GM15510 (cell line): ENCODE data around the gene GABRG3.

Source experiments
- POLR2A ChIP-seq: IDR thresholded peaks from 3 replicates; pipeline ENCODE4 v1.6.1; 2011; ENCODE audit warnings: borderline replicate concordance; ENCODE audit not compliant: insufficient read length; ENCODE audit errors: extremely low read depth

GABRG3 gene

DNA sequence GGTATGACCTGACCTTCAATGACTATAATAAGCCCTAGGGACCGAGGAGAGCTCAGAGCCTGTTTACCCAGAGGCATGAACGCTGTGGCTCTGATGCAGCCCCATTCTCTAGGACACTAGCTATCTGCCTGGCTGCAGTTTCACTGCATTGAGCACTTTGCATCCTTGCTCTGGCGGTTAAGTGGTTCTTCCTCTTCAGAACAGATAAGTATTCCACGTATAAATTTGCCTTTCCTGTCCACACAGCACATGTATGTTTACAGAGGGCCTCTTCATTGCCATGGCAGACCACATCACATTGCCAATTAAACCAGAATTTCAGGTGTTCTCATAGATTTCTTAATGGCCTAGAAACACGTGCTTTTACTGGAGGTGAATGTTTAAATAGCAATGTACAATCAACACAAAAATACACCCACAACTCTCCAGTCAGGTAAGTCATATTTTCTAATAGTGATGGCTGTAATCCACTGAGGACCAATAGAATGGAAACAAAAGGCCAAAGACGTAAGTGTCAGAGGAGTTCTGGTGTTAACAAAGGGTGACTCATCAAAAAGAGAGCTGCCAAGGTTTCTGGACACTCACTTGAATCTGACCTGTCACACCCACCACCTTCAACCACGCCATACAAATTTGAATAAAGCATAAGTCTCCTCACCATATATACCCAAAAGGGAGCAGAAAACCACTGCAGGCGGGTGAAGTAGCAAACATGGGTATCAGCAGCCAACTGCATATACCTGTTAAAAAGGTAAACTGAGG is 574.7 kb downstream of the GABRG3 start:
- no peak for TF ChIP-seq POLR2A

- no peak for TF ChIP-seq POLR2A
Measured at GRCh38 chr15:27549746-27550145, 578.8 kb downstream of the GABRG3 start.

DNA sequence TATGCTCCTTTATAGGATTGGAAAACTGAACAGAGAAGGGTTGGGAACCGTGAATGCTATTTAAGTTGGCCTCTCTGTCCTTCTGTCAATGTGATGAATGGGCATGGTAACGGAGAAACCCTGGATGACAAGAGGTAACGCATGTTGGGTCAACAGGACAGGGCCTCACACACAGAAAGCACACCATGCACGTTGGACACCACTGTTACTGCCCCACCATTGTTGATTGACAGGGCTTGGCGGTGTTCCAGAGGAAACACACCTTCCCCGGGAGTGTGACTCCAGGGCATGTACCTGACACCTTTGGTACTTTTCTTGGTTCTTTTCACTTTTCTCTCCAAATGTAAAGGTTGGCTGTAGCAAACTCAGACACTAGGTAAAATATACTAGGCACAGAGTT is 579.7 kb downstream of the GABRG3 start:
- no peak for TF ChIP-seq POLR2A

- no peak for TF ChIP-seq POLR2A
Measured at GRCh38 chr15:27561816-27562215, 590.8 kb downstream of the GABRG3 start.

- TF ChIP-seq POLR2A = no peak
Measured at GRCh38 chr15:27563765-27564370, 592.9 kb downstream of the GABRG3 start.

- no peak for TF ChIP-seq POLR2A
Measured at GRCh38 chr15:27564656-27565055, 593.7 kb downstream of the GABRG3 start.

- no peak for TF ChIP-seq POLR2A
Measured at GRCh38 chr15:27570746-27571145, 599.8 kb downstream of the GABRG3 start.

GRCh38 chr15:27573805-27574485 is 603.0 kb downstream of the GABRG3 start:
- no peak for TF ChIP-seq POLR2A

- no peak for TF ChIP-seq POLR2A
Measured at GRCh38 chr15:27574541-27575054, 603.6 kb downstream of the GABRG3 start.

GRCh38 chr15:27575521-27575920 is 604.5 kb downstream of the GABRG3 start:
- no peak for TF ChIP-seq POLR2A

GRCh38 chr15:27576576-27576975 is 605.6 kb downstream of the GABRG3 start:
- TF ChIP-seq POLR2A = no peak

- no peak for TF ChIP-seq POLR2A
Measured at GRCh38 chr15:27579738-27580137, 608.8 kb downstream of the GABRG3 start.

DNA sequence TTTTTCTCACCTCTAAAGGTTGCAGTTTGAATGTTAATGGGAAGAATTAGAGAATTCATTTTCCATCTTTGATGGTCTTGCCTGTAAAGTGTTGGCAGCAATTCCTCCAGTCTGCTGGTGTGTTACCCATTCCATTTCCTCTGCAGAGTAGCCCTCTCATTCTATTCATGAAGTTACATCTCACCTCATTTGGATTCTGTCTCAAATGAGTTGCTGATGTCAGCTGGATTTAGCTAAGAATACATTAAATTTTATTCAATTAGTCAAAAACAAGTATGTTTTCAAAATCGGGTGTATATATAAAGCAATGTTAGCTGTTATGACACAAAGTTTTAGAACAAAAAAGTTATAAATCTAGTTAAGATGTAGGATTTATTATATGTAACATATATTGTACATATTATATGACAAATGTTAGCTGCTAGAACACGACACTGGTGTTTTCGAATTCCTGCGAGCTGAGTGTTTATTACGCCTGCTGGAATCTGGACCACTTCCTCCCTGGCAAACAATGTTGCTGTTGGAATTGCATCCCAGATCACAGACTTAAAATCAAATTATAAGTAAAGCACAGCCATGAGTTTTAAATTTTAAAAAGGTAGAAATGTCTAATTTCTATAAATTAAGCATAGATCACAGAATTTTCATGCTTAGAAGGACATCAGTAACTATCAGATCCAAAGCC is 611.9 kb downstream of the GABRG3 start:
- no peak for TF ChIP-seq POLR2A

- TF ChIP-seq POLR2A = no peak
Measured at GRCh38 chr15:27583651-27584050, 612.7 kb downstream of the GABRG3 start.
